Measurements from ENCODE around the gene MAST2.

DNA sequence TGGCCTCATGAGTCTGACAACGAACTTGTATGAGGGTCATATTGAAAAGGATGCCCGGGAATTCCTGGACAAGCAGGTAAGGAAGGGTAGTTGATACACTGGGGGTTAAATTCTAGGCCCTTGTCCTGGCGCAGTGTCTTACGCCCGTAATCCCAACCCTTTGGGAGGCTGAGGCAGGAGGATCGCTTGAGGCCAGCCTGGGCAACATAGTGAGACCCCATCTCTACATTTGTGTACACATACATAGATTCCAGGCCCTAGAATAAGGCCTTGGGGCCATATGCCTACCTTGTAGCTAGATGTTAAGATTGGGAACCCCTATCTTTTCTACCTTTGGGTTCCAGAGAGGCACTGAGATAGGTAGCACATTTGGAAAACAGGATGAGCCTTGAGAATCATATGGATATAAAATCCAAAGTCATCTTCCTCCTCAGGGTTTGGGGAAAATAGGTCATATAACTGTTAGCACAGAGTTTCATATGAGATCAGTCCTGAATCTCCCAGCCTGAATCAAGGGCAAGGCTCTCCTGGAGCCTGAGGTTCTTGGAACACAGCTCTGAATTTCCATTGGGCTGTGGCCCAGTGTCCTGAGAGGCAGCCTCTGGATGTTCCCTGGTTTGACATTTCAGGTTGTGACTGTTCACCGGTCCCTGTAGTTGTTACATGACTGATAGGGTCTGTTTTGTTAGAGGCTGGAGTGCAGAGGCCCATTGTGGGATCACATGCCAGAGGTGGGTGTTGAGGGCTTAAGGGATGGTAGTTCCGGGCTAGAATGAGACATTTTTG, 224.6 kb downstream of the MAST2 start:
- TF ChIP-seq, protein P1, sequence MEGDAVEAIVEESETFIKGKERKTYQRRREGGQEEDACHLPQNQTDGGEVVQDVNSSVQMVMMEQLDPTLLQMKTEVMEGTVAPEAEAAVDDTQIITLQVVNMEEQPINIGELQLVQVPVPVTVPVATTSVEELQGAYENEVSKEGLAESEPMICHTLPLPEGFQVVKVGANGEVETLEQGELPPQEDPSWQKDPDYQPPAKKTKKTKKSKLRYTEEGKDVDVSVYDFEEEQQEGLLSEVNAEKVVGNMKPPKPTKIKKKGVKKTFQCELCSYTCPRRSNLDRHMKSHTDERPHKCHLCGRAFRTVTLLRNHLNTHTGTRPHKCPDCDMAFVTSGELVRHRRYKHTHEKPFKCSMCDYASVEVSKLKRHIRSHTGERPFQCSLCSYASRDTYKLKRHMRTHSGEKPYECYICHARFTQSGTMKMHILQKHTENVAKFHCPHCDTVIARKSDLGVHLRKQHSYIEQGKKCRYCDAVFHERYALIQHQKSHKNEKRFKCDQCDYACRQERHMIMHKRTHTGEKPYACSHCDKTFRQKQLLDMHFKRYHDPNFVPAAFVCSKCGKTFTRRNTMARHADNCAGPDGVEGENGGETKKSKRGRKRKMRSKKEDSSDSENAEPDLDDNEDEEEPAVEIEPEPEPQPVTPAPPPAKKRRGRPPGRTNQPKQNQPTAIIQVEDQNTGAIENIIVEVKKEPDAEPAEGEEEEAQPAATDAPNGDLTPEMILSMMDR (IDR thresholded peaks at IDR 0.05): no peak
- TF ChIP-seq POLR2A (IDR thresholded peaks at IDR 0.05): no peak
- no peak for TF ChIP-seq EP300 (IDR thresholded peaks at IDR 0.05)
- no peak for TF ChIP-seq POLR2AphosphoS5 (IDR thresholded peaks at IDR 0.05)
